ENCODE data around the gene NOTO.

Gene NOTO

GRCh38 chr2:73205611-73206010 is 3.2 kb downstream of the NOTO start:
- TF ChIP-seq CTCF (IDR thresholded peaks at IDR 0.05; ENCODE audit: low read depth, low read length, missing control alignments), result no peak
- no peak overlapping the region for H3K4me3 ChIP-seq (ENCODE audit: low read depth, low read length)
- no peak for DNase-seq (ENCODE audit: low read depth)

GRCh38 chr2:73208258-73208657 is 5.9 kb downstream of the NOTO start:
- no peak overlapping the region for H3K4me3 ChIP-seq (ENCODE audit: low read depth, low read length)
- DNase-seq (ENCODE audit: low read depth), result no peak
- TF ChIP-seq CTCF (IDR thresholded peaks at IDR 0.05; ENCODE audit: low read depth, low read length, missing control alignments), result no peak

- no peak for DNase-seq (ENCODE audit: low read depth)
- H3K4me3 ChIP-seq (ENCODE audit: low read depth, low read length), result no peak overlapping the region
- no peak for TF ChIP-seq CTCF (IDR thresholded peaks at IDR 0.05; ENCODE audit: low read depth, low read length, missing control alignments)
Measured at GRCh38 chr2:73210019-73210418, 7.6 kb downstream of the NOTO start.

- no peak overlapping the region for H3K4me3 ChIP-seq (ENCODE audit: low read depth, low read length)
- TF ChIP-seq CTCF (IDR thresholded peaks at IDR 0.05; ENCODE audit: low read depth, low read length, missing control alignments), result no peak
- no peak for DNase-seq (ENCODE audit: low read depth)
Measured at GRCh38 chr2:73210696-73211095, 8.3 kb downstream of the NOTO start.

GRCh38 chr2:73212098-73212447 is 9.7 kb downstream of the NOTO start:
- no peak for DNase-seq (ENCODE audit: low read depth)
- TF ChIP-seq CTCF (IDR thresholded peaks at IDR 0.05; ENCODE audit: low read depth, low read length, missing control alignments), result no peak
- no peak overlapping the region for H3K4me3 ChIP-seq (ENCODE audit: low read depth, low read length)

- H3K4me3 ChIP-seq (ENCODE audit: low read depth, low read length), result no peak overlapping the region
- TF ChIP-seq CTCF (IDR thresholded peaks at IDR 0.05; ENCODE audit: low read depth, low read length, missing control alignments), result peak; percentile 99
- DNase-seq (ENCODE audit: low read depth), result no peak
Measured at GRCh38 chr2:73212448-73213176, 10.2 kb downstream of the NOTO start.

Measured in GM12864 (cell line).